ENCODE measurements around the gene PTPRN2. TPM values are rescaled to one million over a fixed set of nuclear protein-coding genes. Genes with fewer than 3 reads are reported as not detected.

PTPRN2 gene
- total and polyA plus RNA-seq, 2 experiments from 2014 or later: 0.28 TPM; not detected in 1

- Histone ChIP-seq H3K4me1 (ENCODE audit: low read depth) (no peaks in the 10 kb centered on the region), H3K4me3 (no peak overlapping the region), H3K27ac (no peak overlapping the region), H3K36me3 (no peaks in the 10 kb centered on the region), H3K9me3 (ENCODE audit: low read depth) (no peaks in the 10 kb centered on the region), H3K27me3 (no peaks in the 10 kb centered on the region)
- TF ChIP-seq CTCF (IDR thresholded peaks at IDR 0.05; ENCODE audit: low read depth, low read length): no peak
- DNase-seq (ENCODE audit: low read depth in 1 of 2, low spot score in 1 of 2): no peak
Measured at GRCh38 chr7:157744786-157745601, 842.6 kb downstream of the PTPRN2 start.

- H3K36me3 ChIP-seq: no peaks in the 10 kb centered on the region
- H3K27me3 ChIP-seq: no peaks in the 10 kb centered on the region
- TF ChIP-seq CTCF (IDR thresholded peaks at IDR 0.05; ENCODE audit: low read depth, low read length): no peak
- H3K9me3 ChIP-seq (ENCODE audit: low read depth): no peaks in the 10 kb centered on the region
- no peaks in the 10 kb centered on the region for H3K4me1 ChIP-seq (ENCODE audit: low read depth)
- no peak for DNase-seq (ENCODE audit: low read depth in 1 of 2, low spot score in 1 of 2)
- H3K27ac ChIP-seq: no peak overlapping the region
- H3K4me3 ChIP-seq: no peak overlapping the region
Measured at GRCh38 chr7:157743781-157744525, 843.7 kb downstream of the PTPRN2 start.

GRCh38 chr7:157740251-157740798, 847.3 kb downstream of the PTPRN2 start:
- no peaks in the 10 kb centered on the region for H3K36me3 ChIP-seq
- H3K9me3 ChIP-seq (ENCODE audit: low read depth): no peaks in the 10 kb centered on the region
- H3K27me3 ChIP-seq: no peaks in the 10 kb centered on the region
- no peak for DNase-seq (ENCODE audit: low read depth in 1 of 2, low spot score in 1 of 2)
- no peaks in the 10 kb centered on the region for H3K4me1 ChIP-seq (ENCODE audit: low read depth)
- no peak for TF ChIP-seq CTCF (IDR thresholded peaks at IDR 0.05; ENCODE audit: low read depth, low read length)
- H3K4me3 ChIP-seq: no peak overlapping the region
- H3K27ac ChIP-seq: no peak overlapping the region

GRCh38 chr7:157739650-157740049, 848.0 kb downstream of the PTPRN2 start:
- TF ChIP-seq CTCF (IDR thresholded peaks at IDR 0.05; ENCODE audit: low read depth, low read length): no peak
- H3K36me3 ChIP-seq: no peaks in the 10 kb centered on the region
- no peak overlapping the region for H3K27ac ChIP-seq
- no peak for DNase-seq (ENCODE audit: low read depth in 1 of 2, low spot score in 1 of 2)
- no peaks in the 10 kb centered on the region for H3K9me3 ChIP-seq (ENCODE audit: low read depth)
- H3K4me3 ChIP-seq: no peak overlapping the region
- H3K27me3 ChIP-seq: no peaks in the 10 kb centered on the region
- H3K4me1 ChIP-seq (ENCODE audit: low read depth): no peaks in the 10 kb centered on the region

GRCh38 chr7:157739031-157739430, 848.6 kb downstream of the PTPRN2 start:
- H3K27ac ChIP-seq: no peak overlapping the region
- H3K36me3 ChIP-seq: no peaks in the 10 kb centered on the region
- no peaks in the 10 kb centered on the region for H3K9me3 ChIP-seq (ENCODE audit: low read depth)
- no peak overlapping the region for H3K4me3 ChIP-seq
- TF ChIP-seq CTCF (IDR thresholded peaks at IDR 0.05; ENCODE audit: low read depth, low read length): no peak
- no peak for DNase-seq (ENCODE audit: low read depth in 1 of 2, low spot score in 1 of 2)
- no peaks in the 10 kb centered on the region for H3K27me3 ChIP-seq
- H3K4me1 ChIP-seq (ENCODE audit: low read depth): no peaks in the 10 kb centered on the region

Data from cardiac muscle cell (in vitro differentiated cells and primary cell).